ENCODE measurements around the gene TNFRSF14.
"Not testable (repeated sequence)": the region's sequence is repeated elsewhere in the genome, so short reads cannot be mapped to it uniquely, and the experiment has no call there.

TNFRSF14 gene

DNA sequence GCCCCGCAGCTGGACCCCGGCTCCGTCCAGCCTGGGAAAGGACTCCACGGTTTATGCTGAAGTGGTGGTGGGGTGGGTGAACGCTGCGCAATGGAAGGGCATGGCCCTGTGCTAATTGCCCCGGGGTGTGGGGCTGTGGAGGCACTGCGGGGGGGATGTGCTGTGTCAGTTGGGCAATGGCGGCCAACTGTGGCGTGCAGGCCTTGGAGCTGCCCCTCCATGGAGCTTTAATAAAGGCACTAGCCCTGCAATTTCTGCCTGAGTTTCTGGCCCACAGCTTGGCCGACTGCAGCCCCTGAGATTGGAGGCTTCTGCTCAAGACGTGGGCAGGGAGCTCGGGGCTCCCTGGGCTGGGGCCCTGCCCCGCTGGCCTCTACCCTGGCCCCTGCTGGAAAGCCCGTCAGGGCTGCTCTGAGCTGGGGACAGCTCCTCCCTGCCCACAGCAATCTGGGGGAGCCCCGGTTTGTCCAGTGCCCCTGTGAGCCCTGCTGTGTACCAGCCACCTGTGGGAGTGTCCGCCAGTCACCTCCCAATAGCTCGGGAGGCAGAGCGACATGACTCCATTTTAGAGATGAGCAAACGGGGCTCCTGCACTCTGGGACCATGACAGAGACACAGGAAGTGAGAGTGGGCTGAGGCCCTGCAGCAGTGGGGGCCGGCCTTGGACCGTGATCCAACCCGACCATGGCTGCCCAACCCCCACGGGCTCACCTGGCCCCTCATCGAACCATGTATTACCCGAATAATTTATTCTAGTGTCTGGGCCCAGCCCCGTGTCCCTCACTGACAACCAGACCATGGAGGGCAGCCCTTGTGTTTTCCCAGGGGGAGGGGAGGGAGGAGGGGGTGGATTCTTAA, 8.7 kb upstream of the TNFRSF14 start:
- WGBS, 2 experiments (ENCODE audit: insufficient coverage in 2 of 2), result 11 to 12% methylated on average over 21 to 24 of the region's 27 CpGs
- no peaks in the 10 kb centered on the region for H3K36me3 ChIP-seq (ENCODE audit: control insufficient read depth, insufficient read depth, low read length)
- peaks cover 38% of the 10 kb centered on the region for H3K4me1 ChIP-seq (ENCODE audit: control insufficient read depth, insufficient read depth, low read length, poor library complexity, severe bottlenecking)
- H3K9me3 ChIP-seq (ENCODE audit: control insufficient read depth, low read length), result no peaks in the 10 kb centered on the region
- H3K27ac ChIP-seq (ENCODE audit: low read depth, low read length, severe bottlenecking), result no peak overlapping the region
- peak overlapping the region; percentile 52 for H3K4me3 ChIP-seq (ENCODE audit: extremely low read depth, insufficient read depth, low read length, poor library complexity, severe bottlenecking)

DNA sequence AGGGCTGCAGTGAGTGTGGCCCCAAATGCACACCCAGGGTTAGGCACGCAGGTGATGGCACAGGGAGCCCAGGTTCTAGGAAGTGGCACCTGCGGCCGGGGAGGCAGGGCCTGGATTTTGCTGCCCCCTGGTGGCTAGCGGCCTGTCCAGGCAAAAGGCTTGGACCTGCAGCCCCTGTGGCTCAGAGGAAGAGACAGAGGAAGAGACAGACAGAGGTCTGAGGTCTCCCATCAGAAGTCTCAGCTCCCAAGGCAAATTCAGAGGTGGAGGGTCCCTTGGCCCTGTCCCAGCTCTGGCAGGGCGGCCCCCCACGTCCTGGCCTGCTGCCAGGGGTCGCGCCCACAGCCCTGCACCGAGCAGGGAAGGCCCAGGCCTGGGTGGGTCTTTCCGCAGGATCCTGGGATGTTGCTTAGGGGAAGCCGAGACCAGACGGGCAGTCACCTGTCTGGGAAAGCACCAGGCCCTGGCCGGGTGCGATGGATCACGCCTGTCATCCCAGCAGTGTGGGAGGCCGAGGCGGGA, 8.0 kb upstream of the TNFRSF14 start:
- peak overlapping the region; percentile 52 for H3K4me3 ChIP-seq (ENCODE audit: extremely low read depth, insufficient read depth, low read length, poor library complexity, severe bottlenecking)

DNA sequence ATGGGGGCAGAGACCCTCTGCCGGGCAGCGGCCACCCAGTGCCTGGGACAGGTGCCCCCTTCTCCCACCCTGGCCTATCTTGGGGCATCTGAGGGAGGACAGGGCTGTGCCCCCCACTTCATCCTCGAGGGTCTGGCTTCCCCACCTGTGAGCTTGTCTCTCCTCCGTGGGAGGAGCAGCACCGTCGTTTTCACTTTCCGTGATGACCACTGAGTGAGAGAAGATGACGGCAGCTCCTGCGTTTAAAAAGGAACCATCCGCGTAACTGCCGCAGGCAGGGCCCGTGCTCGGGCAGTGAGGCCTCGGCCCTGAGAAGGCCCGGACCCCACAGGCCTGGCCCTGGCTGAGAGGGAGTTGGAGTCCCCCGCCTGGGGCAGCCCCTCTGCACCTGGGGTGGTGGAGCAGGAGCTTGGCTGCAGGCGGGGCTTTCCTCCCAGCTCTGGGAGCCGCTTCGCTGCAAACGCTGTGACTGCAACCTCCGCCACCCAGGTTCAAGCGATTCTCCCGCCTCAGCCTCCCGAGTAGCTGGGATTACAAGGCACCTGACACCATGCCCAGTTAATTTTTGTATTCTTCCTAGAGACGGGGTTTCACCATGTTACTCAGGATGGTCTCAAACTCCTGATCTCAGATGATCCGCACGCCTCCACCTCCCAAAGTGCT, 6.7 kb upstream of the TNFRSF14 start:
- not testable (repeated sequence) for H3K4me3 ChIP-seq (ENCODE audit: extremely low read depth, insufficient read depth, low read length, poor library complexity, severe bottlenecking); H3K27ac ChIP-seq (ENCODE audit: low read depth, low read length, severe bottlenecking); H3K9me3 ChIP-seq (ENCODE audit: control insufficient read depth, low read length); H3K36me3 ChIP-seq (ENCODE audit: control insufficient read depth, insufficient read depth, low read length)
- H3K4me1 ChIP-seq (ENCODE audit: control insufficient read depth, insufficient read depth, low read length, poor library complexity, severe bottlenecking), result peaks cover 21% of the 10 kb centered on the region
- WGBS, 2 experiments (ENCODE audit: insufficient coverage in 2 of 2), result 91 to 93% methylated on average over 18 of the region's 28 CpGs

More for the DNA sequence above, 8.0 kb upstream of the TNFRSF14 start:
- Histone ChIP-seq H3K36me3 (ENCODE audit: control insufficient read depth, insufficient read depth, low read length) (no peaks in the 10 kb centered on the region), H3K9me3 (ENCODE audit: control insufficient read depth, low read length) (no peaks in the 10 kb centered on the region), H3K27ac (ENCODE audit: low read depth, low read length, severe bottlenecking) (peak overlapping the region; percentile 36), H3K4me1 (ENCODE audit: control insufficient read depth, insufficient read depth, low read length, poor library complexity, severe bottlenecking) (peaks cover 34% of the 10 kb centered on the region)
- 42 to 51% methylated on average over 15 to 17 of the region's 17 CpGs for WGBS, 2 experiments (ENCODE audit: insufficient coverage in 2 of 2)

DNA sequence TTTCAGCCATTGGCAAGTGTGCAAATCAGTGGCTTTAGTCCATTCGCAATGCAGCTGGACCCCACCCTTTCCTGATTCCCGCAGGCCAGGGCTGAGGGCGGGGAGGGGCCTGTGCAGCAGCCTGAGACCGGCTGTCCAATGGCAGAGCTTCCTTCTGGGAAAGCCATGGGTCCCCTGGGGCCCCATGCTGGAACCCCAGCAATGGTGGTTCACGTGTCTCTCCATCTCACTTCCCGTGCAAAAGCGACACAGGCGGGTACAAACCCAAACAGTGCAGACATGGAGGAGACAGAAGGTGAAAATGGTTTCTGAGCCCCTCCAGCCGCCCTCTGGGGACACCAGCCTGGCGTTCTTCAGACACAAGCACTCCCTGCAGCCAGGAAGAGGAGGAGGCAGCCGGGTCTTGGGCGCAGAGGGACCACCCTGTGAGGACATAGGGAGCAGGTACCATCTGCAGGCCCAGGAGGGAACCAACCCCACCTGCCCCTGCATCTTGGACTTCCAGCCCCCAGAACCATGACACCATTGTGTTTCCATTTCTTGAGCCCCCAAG, 5.8 kb upstream of the TNFRSF14 start:
- not testable (repeated sequence) for H3K9me3 ChIP-seq (ENCODE audit: control insufficient read depth, low read length); H3K36me3 ChIP-seq (ENCODE audit: control insufficient read depth, insufficient read depth, low read length); H3K27ac ChIP-seq (ENCODE audit: low read depth, low read length, severe bottlenecking); H3K4me3 ChIP-seq (ENCODE audit: extremely low read depth, insufficient read depth, low read length, poor library complexity, severe bottlenecking)
- H3K4me1 ChIP-seq (ENCODE audit: control insufficient read depth, insufficient read depth, low read length, poor library complexity, severe bottlenecking), result peaks cover 18% of the 10 kb centered on the region
- 88 to 89% methylated on average over 2 to 3 of the region's 12 CpGs for WGBS, 2 experiments (ENCODE audit: insufficient coverage in 2 of 2)

DNA sequence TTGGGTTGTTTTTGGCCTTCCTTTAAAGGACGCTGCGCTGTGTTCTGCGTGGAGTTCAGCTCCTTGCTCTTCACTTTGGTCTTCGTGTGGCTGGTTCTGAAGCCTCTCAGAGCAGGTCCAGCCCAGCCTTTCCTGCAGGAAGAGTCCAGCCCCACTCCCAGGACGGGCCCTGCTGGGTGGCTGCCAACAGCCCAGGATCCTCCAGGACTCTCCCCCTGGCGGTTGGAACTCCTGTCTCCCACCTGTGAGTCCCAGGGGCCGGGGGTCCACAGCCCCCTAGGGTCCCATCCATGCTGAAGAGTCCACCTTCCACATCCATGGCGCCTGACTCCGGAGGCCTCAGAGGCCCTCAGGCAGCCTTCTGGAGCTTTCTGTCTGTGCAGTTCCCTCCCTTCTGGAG, 4.6 kb upstream of the TNFRSF14 start:
- WGBS, 2 experiments (ENCODE audit: insufficient coverage in 2 of 2), result 85 to 95% methylated on average over 6 to 7 of the region's 9 CpGs

DNA sequence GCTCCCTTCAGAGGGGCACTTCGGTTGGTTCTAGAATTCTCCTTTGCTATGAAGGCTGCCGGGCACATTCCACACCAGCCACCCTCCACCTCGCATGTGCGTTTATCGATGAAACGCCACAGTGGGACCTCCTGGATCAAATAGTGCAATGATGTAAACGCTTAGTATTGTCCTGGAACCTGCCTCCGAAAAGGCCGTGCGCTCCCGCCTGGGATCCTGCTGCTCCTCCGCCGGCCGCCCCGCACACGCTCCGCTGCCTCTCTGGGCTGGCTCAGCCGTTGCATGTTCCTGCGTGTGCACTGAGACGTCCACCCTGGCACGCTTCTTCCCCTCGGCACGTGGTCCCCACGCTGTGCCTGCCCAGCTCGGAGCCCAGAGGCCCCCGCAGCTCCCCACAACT, 4.0 kb upstream of the TNFRSF14 start:
- Histone ChIP-seq H3K27ac (ENCODE audit: low read depth, low read length, severe bottlenecking) (no peak overlapping the region), H3K4me3 (ENCODE audit: extremely low read depth, insufficient read depth, low read length, poor library complexity, severe bottlenecking) (no peak overlapping the region)

More for the DNA sequence above, 4.6 kb upstream of the TNFRSF14 start:
- H3K4me3 ChIP-seq (ENCODE audit: extremely low read depth, insufficient read depth, low read length, poor library complexity, severe bottlenecking); H3K9me3 ChIP-seq (ENCODE audit: control insufficient read depth, low read length); H3K27ac ChIP-seq (ENCODE audit: low read depth, low read length, severe bottlenecking); H3K36me3 ChIP-seq (ENCODE audit: control insufficient read depth, insufficient read depth, low read length): not testable (repeated sequence)
- H3K4me1 ChIP-seq (ENCODE audit: control insufficient read depth, insufficient read depth, low read length, poor library complexity, severe bottlenecking), result peaks cover 15% of the 10 kb centered on the region

DNA sequence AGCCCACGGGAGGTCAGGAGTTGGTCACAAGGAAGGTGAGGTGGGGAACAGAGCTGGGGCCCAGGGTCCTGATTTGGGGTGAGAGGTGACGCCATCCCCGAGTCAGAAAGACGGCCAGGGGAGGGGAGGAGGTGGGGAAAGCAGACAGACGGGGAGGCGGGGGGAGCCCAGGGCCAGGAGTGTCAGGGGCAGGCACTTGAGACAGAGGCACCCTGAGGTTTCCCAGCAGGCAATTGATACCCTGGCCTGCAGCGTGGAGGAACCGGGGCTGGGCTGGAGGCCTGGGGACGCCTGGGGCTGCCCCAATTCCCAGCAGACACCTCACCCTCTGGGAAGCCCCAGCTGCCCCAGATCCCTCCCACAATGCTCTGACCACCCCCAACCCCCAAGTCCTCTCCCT, 3.1 kb upstream of the TNFRSF14 start:
- not testable (repeated sequence) for H3K4me3 ChIP-seq (ENCODE audit: extremely low read depth, insufficient read depth, low read length, poor library complexity, severe bottlenecking); H3K36me3 ChIP-seq (ENCODE audit: control insufficient read depth, insufficient read depth, low read length); H3K27ac ChIP-seq (ENCODE audit: low read depth, low read length, severe bottlenecking); H3K4me1 ChIP-seq (ENCODE audit: control insufficient read depth, insufficient read depth, low read length, poor library complexity, severe bottlenecking); H3K9me3 ChIP-seq (ENCODE audit: control insufficient read depth, low read length)
- 63% methylated on average over 2 of the region's 9 CpGs; no CpG with 5 or more reads in 1 of the 2 experiments for WGBS, 2 experiments (ENCODE audit: insufficient coverage in 2 of 2)

More for the DNA sequence above, 4.0 kb upstream of the TNFRSF14 start:
- Histone ChIP-seq H3K36me3 (ENCODE audit: control insufficient read depth, insufficient read depth, low read length) (no peaks in the 10 kb centered on the region), H3K4me1 (ENCODE audit: control insufficient read depth, insufficient read depth, low read length, poor library complexity, severe bottlenecking) (peaks cover 14% of the 10 kb centered on the region), H3K9me3 (ENCODE audit: control insufficient read depth, low read length) (no peaks in the 10 kb centered on the region)
- 92 to 96% methylated on average over 17 to 19 of the region's 26 CpGs for WGBS, 2 experiments (ENCODE audit: insufficient coverage in 2 of 2)

DNA sequence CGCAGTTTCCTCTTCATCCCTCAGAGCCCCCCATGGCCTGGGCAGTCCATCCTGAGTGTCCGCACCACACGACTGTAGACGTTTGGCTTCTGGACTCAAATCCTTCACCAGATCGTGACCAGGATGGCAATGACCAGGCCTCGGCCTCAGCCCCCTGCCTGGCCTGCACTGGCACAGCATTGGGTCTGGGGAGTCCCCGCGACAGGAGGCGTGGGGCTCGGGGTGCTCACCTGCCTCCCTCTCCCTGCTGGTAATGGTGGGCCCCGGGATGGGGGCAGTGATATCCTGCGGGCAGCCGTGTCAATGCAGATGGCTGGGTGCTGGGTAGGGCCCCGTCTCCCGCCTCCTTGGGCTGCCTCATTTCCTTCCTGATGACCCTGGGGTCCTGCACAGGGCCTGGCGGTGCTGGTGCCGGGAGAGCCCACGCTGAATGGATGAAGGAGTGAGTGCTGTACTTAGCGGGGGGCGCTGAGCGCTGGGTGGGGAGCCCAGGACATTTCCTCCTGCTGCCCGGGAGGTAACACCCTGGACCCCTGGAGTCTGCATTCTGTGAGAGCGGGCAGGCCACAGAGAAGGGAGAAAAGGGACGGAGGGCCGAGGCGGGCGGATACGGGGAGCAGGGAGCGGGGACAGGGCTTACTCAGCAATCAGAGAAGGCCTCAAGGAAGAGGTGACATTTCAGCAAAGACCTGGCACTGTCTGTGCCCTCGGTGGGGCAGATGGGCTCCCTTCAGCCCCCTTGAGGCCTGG, 2.1 kb upstream of the TNFRSF14 start:
- H3K4me1 ChIP-seq (ENCODE audit: control insufficient read depth, insufficient read depth, low read length, poor library complexity, severe bottlenecking), result peaks cover 2% of the 10 kb centered on the region
- no peaks in the 10 kb centered on the region for H3K36me3 ChIP-seq (ENCODE audit: control insufficient read depth, insufficient read depth, low read length)
- 94 to 95% methylated on average over 26 to 30 of the region's 30 CpGs for WGBS, 2 experiments (ENCODE audit: insufficient coverage in 2 of 2)
- H3K4me3 ChIP-seq (ENCODE audit: extremely low read depth, insufficient read depth, low read length, poor library complexity, severe bottlenecking), result no peak overlapping the region
- H3K27ac ChIP-seq (ENCODE audit: low read depth, low read length, severe bottlenecking), result no peak overlapping the region
- H3K9me3 ChIP-seq (ENCODE audit: control insufficient read depth, low read length), result no peaks in the 10 kb centered on the region

DNA sequence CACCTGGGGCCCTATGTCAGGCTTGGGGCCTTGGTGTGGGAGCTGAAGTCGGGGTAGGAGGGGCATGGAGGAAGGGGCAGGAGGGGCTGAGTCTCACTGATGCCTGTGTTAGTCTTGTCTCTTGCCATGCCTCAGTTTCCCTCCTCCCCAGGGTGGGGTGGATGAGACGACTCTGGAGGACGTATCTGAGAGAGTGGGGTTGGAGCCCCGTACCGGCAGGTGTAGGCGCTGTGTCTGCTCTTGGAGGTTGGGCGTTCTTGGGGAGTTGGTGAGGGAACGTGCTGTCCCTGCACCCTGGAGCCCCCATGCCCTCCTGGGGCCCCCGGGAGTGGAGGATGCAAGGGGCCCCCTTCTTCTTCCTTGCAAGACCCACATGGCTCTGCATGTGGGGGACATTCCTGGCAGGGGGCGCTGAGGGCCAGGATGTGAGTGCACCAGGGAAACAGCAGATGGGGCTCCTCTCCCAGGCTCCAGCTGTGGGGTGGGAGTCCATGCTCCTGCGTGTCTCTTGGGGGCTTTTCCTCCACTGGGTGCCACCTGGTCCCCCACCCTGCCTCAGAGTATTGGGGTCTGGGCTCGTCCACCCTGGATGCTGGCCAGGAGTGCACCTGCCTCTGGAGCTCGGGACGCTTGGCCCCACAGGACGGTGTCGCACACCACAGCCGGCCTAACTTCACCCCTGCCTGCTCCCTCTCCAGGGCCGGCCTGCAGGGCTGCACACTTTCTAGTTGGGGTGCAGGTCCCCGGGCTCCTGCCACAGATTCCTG, 1.4 kb upstream of the TNFRSF14 start:
- Histone ChIP-seq H3K4me1 (ENCODE audit: control insufficient read depth, insufficient read depth, low read length, poor library complexity, severe bottlenecking) (peaks cover 2% of the 10 kb centered on the region), H3K27ac (ENCODE audit: low read depth, low read length, severe bottlenecking) (no peak overlapping the region), H3K36me3 (ENCODE audit: control insufficient read depth, insufficient read depth, low read length) (no peaks in the 10 kb centered on the region), H3K4me3 (ENCODE audit: extremely low read depth, insufficient read depth, low read length, poor library complexity, severe bottlenecking) (no peak overlapping the region), H3K9me3 (ENCODE audit: control insufficient read depth, low read length) (no peaks in the 10 kb centered on the region)
- WGBS, 2 experiments (ENCODE audit: insufficient coverage in 2 of 2), result 87% methylated on average over 14 to 17 of the region's 19 CpGs
